Natural killer cell (primary cell): ENCODE data around the gene MIOX. TPM values are rescaled to one million over a fixed set of nuclear protein-coding genes. Genes with fewer than 3 reads are reported as not detected.

Experiments
- ATAC-seq, 3 donors: fragments of 150-1000 bp in 2 of 3; fragments of 200-7000 bp in 1 of 3; cut with Tn5 transposase; 1 replicate in 1 of 3; 2 replicates in 2 of 3; pipeline ENCODE4 v1.10.0; 2021; ENCODE audit warnings: mild to moderate bottlenecking in 2 of 3, moderate library complexity in 2 of 3
- DNase-seq, 2 donors: peaks; one replicate each; pipeline versions ENCODE4 v3.0.0 to v3.0.0-alpha.2; 2013 to 2021; ENCODE audit warnings: mixed read lengths in 1 of 2
- H3K27ac ChIP-seq: one replicate; pipeline ENCODE4 v1.5.1; 2013; ENCODE audit warnings: mild to moderate bottlenecking, low read length
- H3K27me3 ChIP-seq: one replicate; pipeline ENCODE4 v1.6.1; 2013; ENCODE audit warnings: low read length; ENCODE audit not compliant: control insufficient read depth, insufficient read depth
- H3K36me3 ChIP-seq: one replicate; pipeline ENCODE4 v1.6.1; 2013; ENCODE audit warnings: low read length; ENCODE audit not compliant: control insufficient read depth, insufficient read depth
- H3K4me1 ChIP-seq: one replicate; pipeline ENCODE4 v1.6.1; 2013; ENCODE audit warnings: low read length; ENCODE audit not compliant: control insufficient read depth, insufficient read depth
- H3K4me3 ChIP-seq: one replicate; pipeline ENCODE4 v1.5.1; 2013; ENCODE audit warnings: low read length
- H3K9me3 ChIP-seq: one replicate; pipeline ENCODE4 v1.6.1; 2013; ENCODE audit warnings: low read length; ENCODE audit not compliant: control insufficient read depth, insufficient read depth
- H3K27ac Mint-ChIP-seq, 2 donors: one replicate each; pipeline ENCODE4 v1.8.0; 2022; ENCODE audit warnings: mild to moderate bottlenecking in 2 of 2, mixed read lengths in 2 of 2, moderate library complexity in 1 of 2
- H3K27me3 Mint-ChIP-seq, 2 donors: one replicate each; pipeline ENCODE4 v1.8.0; 2022; ENCODE audit warnings: low read depth in 2 of 2, mixed read lengths in 2 of 2
- H3K36me3 Mint-ChIP-seq: one replicate; pipeline ENCODE4 v1.8.0; 2022; ENCODE audit warnings: mixed read lengths
- H3K4me1 Mint-ChIP-seq, 2 donors: one replicate each; pipeline ENCODE4 v1.8.0; 2022; ENCODE audit warnings: mixed read lengths in 2 of 2
- H3K4me3 Mint-ChIP-seq: one replicate; pipeline ENCODE4 v1.8.0; 2022; ENCODE audit warnings: mild to moderate bottlenecking, moderate library complexity, mixed read lengths
- H3K9me3 Mint-ChIP-seq, 2 donors: one replicate each; pipeline ENCODE4 v1.8.0; 2022; ENCODE audit warnings: mixed read lengths in 2 of 2
- CTCF ChIP-seq: fragments of 200-600 bp; IDR thresholded peaks from one replicate; pipeline ENCODE4 v1.8.0; 2022; ENCODE audit warnings: antibody characterized with exemption
- WGBS: methylation state at CpG from one replicate; pipeline ENCODE4 v1.1.7; 2013; ENCODE audit warnings: missing lambda C conversion rate; ENCODE audit not compliant: insufficient coverage; 5-methylcytosine and 5-hydroxymethylcytosine counted together
- intact Hi-C: fragments of 100-400 bp; cut with micrococcal nuclease; formaldehyde crosslinking; loops from one replicate; pipeline ENCODE4 v1.14.2; 2022
- total RNA-seq, 4 donors: library from RNA; stranded (reverse); fragments of 120-200 nt in 1 of 4; gene quantifications; one replicate each; pipeline versions ENCODE4 v1.2.3 to v1.2.4, GENCODE V29; 2013 to 2022

MIOX gene
- total RNA-seq, 3 donors from 2014 or later (not counting 1 experiment from before 2014, with no cell fraction given), result 0.23 TPM; not detected in 2

- H3K4me3 ChIP-seq, result no peak overlapping the region
- Mint-ChIP-seq H3K27me3 (no peaks in the 10 kb centered on the region), H3K4me1 (peaks cover 0 to 7% of the 10 kb centered on the region in 2 donors), H3K4me3 (no peak overlapping the region), H3K27ac (no peak overlapping the region), H3K9me3 (no peaks in the 10 kb centered on the region), H3K36me3 (no peaks in the 10 kb centered on the region)
- no peak overlapping the region for H3K27ac ChIP-seq
- TF ChIP-seq CTCF, result no peak
- H3K4me1 ChIP-seq, result no peaks in the 10 kb centered on the region
- 97% methylated on average over 17 of the region's 17 CpGs for WGBS
- H3K36me3 ChIP-seq, result peaks cover 95% of the 10 kb centered on the region
- no peak for ATAC-seq
- intact Hi-C loops, result no loop called here
- no peaks in the 10 kb centered on the region for H3K9me3 ChIP-seq
- H3K27me3 ChIP-seq, result no peaks in the 10 kb centered on the region
- no peak for DNase-seq
Observed at GRCh38 chr22:50460938-50461337, 25.7 kb upstream of the MIOX start.

- intact Hi-C loops, result no loop called here
- Histone ChIP-seq H3K27me3 (no peaks in the 10 kb centered on the region), H3K4me3 (no peak overlapping the region), H3K27ac (no peak overlapping the region), H3K36me3 (peaks cover 97% of the 10 kb centered on the region), H3K9me3 (no peaks in the 10 kb centered on the region), H3K4me1 (no peaks in the 10 kb centered on the region)
- 97% methylated on average over 26 of the region's 26 CpGs for WGBS
- H3K27ac Mint-ChIP-seq, result no peak overlapping the region
- ATAC-seq (no peak), DNase-seq (no peak)
- no peaks in the 10 kb centered on the region for H3K9me3 Mint-ChIP-seq
- no peaks in the 10 kb centered on the region for H3K36me3 Mint-ChIP-seq
- H3K27me3 Mint-ChIP-seq, result no peaks in the 10 kb centered on the region
- H3K4me1 Mint-ChIP-seq, result peaks cover 0 to 12% of the 10 kb centered on the region in 2 donors
- no peak overlapping the region for H3K4me3 Mint-ChIP-seq
- TF ChIP-seq CTCF, result no peak
Observed at GRCh38 chr22:50461536-50461935, 25.1 kb upstream of the MIOX start.

GRCh38 chr22:50461979-50462540, 24.6 kb upstream of the MIOX start:
- no peaks in the 10 kb centered on the region for H3K36me3 Mint-ChIP-seq
- Histone ChIP-seq H3K4me3 (no peak overlapping the region), H3K4me1 (no peaks in the 10 kb centered on the region), H3K27me3 (no peaks in the 10 kb centered on the region), H3K36me3 (peaks cover 97% of the 10 kb centered on the region), H3K9me3 (no peaks in the 10 kb centered on the region), H3K27ac (no peak overlapping the region)
- no peak for DNase-seq
- H3K9me3 Mint-ChIP-seq, result no peaks in the 10 kb centered on the region
- no peak overlapping the region for H3K4me3 Mint-ChIP-seq
- no peak overlapping the region for H3K27ac Mint-ChIP-seq
- peaks cover 5 to 18% of the 10 kb centered on the region in 2 donors for H3K4me1 Mint-ChIP-seq
- ATAC-seq, result no peak
- 97% methylated on average over 30 of the region's 30 CpGs for WGBS
- intact Hi-C loops, result no loop called here
- no peak for TF ChIP-seq CTCF
- H3K27me3 Mint-ChIP-seq, result no peaks in the 10 kb centered on the region
